Heart right ventricle (tissue), 16 donors: ENCODE data around the gene ZNF516. TPM values are rescaled to one million over a fixed set of nuclear protein-coding genes. Genes with fewer than 3 reads are reported as not detected.

Experiments used
- ATAC-seq, 8 donors: fragments of 200-7000 bp; cut with Tn5 transposase; one replicate each; pipeline ENCODE4 v1.9.1; 2020; ENCODE audit warnings: mild to moderate bottlenecking in 8 of 8, moderate library complexity in 8 of 8, moderate number of reproducible peaks in 1 of 8
- DNase-seq, 2 donors: peaks; one replicate each; pipeline ENCODE4 v3.0.0-alpha.2; 2020
- H3K27ac ChIP-seq, 10 donors: fragments of 200-600 bp; sonication (generic) in 2 of 10; one replicate each; pipeline versions ENCODE4 v1.5.0 to v1.8.0; 2020 to 2022; ENCODE audit warnings: mild to moderate bottlenecking in 3 of 10
- H3K27me3 ChIP-seq, 7 donors: fragments of 200-600 bp; one replicate each; pipeline ENCODE4 v1.8.0; 2021 to 2022; ENCODE audit warnings: mild to moderate bottlenecking in 2 of 7
- H3K36me3 ChIP-seq, 9 donors: fragments of 200-600 bp; sonication (generic) in 1 of 9; one replicate each; pipeline versions ENCODE4 v1.5.0 to v1.8.0; 2020 to 2022; ENCODE audit warnings: mild to moderate bottlenecking in 2 of 9
- H3K4me1 ChIP-seq, 9 donors: fragments of 200-600 bp; sonication (generic) in 1 of 9; one replicate each; pipeline versions ENCODE4 v1.5.0 to v1.8.0; 2020 to 2022; ENCODE audit warnings: mild to moderate bottlenecking in 4 of 9
- H3K4me3 ChIP-seq, 10 donors: fragments of 200-600 bp; sonication (generic) in 2 of 10; one replicate each; pipeline versions ENCODE4 v1.5.0 to v1.8.0; 2020 to 2022; ENCODE audit warnings: mild to moderate bottlenecking in 7 of 10, moderate library complexity in 2 of 10
- H3K9me3 ChIP-seq, 11 donors: fragments of 200-600 bp in 10 of 11; sonication (generic) in 2 of 11; one replicate each; pipeline versions ENCODE4 v1.5.0 to v1.8.0; 2013 to 2022; ENCODE audit warnings: mild to moderate bottlenecking in 2 of 11, control low read depth in 1 of 11, moderate library complexity in 1 of 11
- CTCF ChIP-seq, 9 donors: fragments of 200-600 bp; sonication (generic) in 2 of 9; IDR thresholded peaks; one replicate each; pipeline versions ENCODE4 v1.5.0 to v1.8.0; 2021 to 2022; ENCODE audit warnings: antibody characterized with exemption in 9 of 9, mild to moderate bottlenecking in 5 of 9, moderate library complexity in 1 of 9
- WGBS, 2 donors: extraction: QIAGEN DNeasy Blood & Tissue Kit; methylation state at CpG; one replicate each; pipeline ENCODE4 v1.1.7; 2013; ENCODE audit warnings: inconsistent platforms in 1 of 2; 5-methylcytosine and 5-hydroxymethylcytosine counted together
- intact Hi-C, 10 donors: fragments of 100-400 bp; cut with DNase I; formaldehyde crosslinking; loops; one replicate each; pipeline versions ENCODE4 v1.11.1 to v1.14.2; 2022
- polyA plus RNA-seq, 2 donors: library from polyadenylated mRNA; stranded (reverse); fragments of 200-250 nt; gene quantifications; one replicate each; pipeline ENCODE4 v1.2.3, GENCODE V29; 2013
- total RNA-seq, 10 donors: library from RNA; stranded (reverse); fragmentation: NEBNext Ultra II Directional in 3 of 10; extraction: Animal tissue kit (Norgen Biotek cat#: 25700) in 3 of 10; gene quantifications; one replicate each; pipeline versions ENCODE4 v1.2.1 to v1.2.4, GENCODE V29; 2021 to 2023
- donor health status: Arrhythmogenic right ventricular cardiomyopathy.
- donor health status: ischemic (EF 13 %, LVEDD 7.1; RV severe dilation, severe dysfunction).
- donor health status: healthy with polysubstance abuse.
- donor health status: DM: no; HTN: yes; CAD: no.
- donor health status: DM: no; HTN: no; CAD: no.
- donor health status: ischemic (EF 25% LVEDD 6.9; RV normal size, moderate dysfunction).
- donor health status: ischemic (EF 25% LVEDD 5.7; RV mildly dilated, moderate dysfunction).
- donor health status: healthy.
- donor health status: DM: yes; HTN: yes; CAD: no.
- donor health status: Ischemic cardiomyopathy.
- donor health status: ischemic (EF 35%, LVEDD 5.7; RV mildly dilated, moderate dysfunction).
- donor health status: nonischemic (EF 11% LVEDD 7.7; RV severe dilation, severe dysfunction).
- donor health status: DM: yes; HTN: yes; CAD: no.
- donor health status: PGD.
- donor health status: ischemic (EF 29% LVEDD 5.4; RV normal size, mild dysfunction).
- donor health status: nonischemic (EF 23%, LVEDD 6.1; RV moderate dilation, normal function).

ZNF516 gene
- total and polyA plus RNA-seq, 12 donors, result 2.6 to 24.8 (median 17.3) TPM

- intact Hi-C loops, result no loop called here
- ATAC-seq (no peak), DNase-seq (no peak)
- H3K36me3 ChIP-seq, result peaks cover 0 to 7% (median 0%) of the 10 kb centered on the region in 9 donors
- peaks cover 0 to 30% (median 21%) of the 10 kb centered on the region in 9 donors for H3K4me1 ChIP-seq
- H3K4me3 ChIP-seq, result no peak overlapping the region
- TF ChIP-seq CTCF (IDR thresholded peaks at IDR 0.05), result no peak
- H3K9me3 ChIP-seq, result peaks cover 0 to 8% (median 0%) of the 10 kb centered on the region in 11 donors
- 91 to 94% methylated on average over 13 of the region's 13 CpGs for WGBS, 2 donors
- no peak overlapping the region for H3K27ac ChIP-seq
- H3K27me3 ChIP-seq, result no peaks in the 10 kb centered on the region
These were observed 108.2 kb downstream of the ZNF516 start for GRCh38 chr18:76386886-76387285.

- no peak for ATAC-seq
- no peak for TF ChIP-seq CTCF (IDR thresholded peaks at IDR 0.05)
- intact Hi-C loops, result no loop called here
- Histone ChIP-seq H3K27ac (no peak overlapping the region), H3K27me3 (no peaks in the 10 kb centered on the region), H3K9me3 (peaks cover 0 to 8% (median 0%) of the 10 kb centered on the region in 11 donors), H3K36me3 (peaks cover 0 to 7% (median 0%) of the 10 kb centered on the region in 9 donors), H3K4me3 (no peak overlapping the region), H3K4me1 (peaks cover 0 to 30% (median 21%) of the 10 kb centered on the region in 9 donors)
- WGBS, 2 donors, result 87 to 91% methylated on average over 7 of the region's 7 CpGs
- no peak for DNase-seq
These were observed 109.0 kb downstream of the ZNF516 start for GRCh38 chr18:76386071-76386470.

- Histone ChIP-seq H3K4me1 (peaks cover 0 to 26% (median 20%) of the 10 kb centered on the region in 9 donors), H3K36me3 (peaks cover 0 to 7% (median 0%) of the 10 kb centered on the region in 9 donors), H3K4me3 (no peak overlapping the region), H3K9me3 (peaks cover 0 to 8% (median 0%) of the 10 kb centered on the region in 11 donors), H3K27me3 (no peaks in the 10 kb centered on the region), H3K27ac (no peak overlapping the region)
- ATAC-seq (no peak), DNase-seq (no peak)
- TF ChIP-seq CTCF (IDR thresholded peaks at IDR 0.05), result no peak
- intact Hi-C loops, result no loop called here
- 90 to 95% methylated on average over 10 of the region's 10 CpGs for WGBS, 2 donors
These were observed 109.4 kb downstream of the ZNF516 start for GRCh38 chr18:76385681-76385975.

- ATAC-seq, result no peak
These were observed 110.0 kb downstream of the ZNF516 start for GRCh38 chr18:76384861-76385680.

More at GRCh38 chr18:76384861-76385680, 110.0 kb downstream of the ZNF516 start:
- peaks cover 0 to 20% (median 15%) of the 10 kb centered on the region in 9 donors for H3K4me1 ChIP-seq
- H3K4me3 ChIP-seq, result no peak overlapping the region
- no peak for DNase-seq
- peaks cover 0 to 8% (median 0%) of the 10 kb centered on the region in 11 donors for H3K9me3 ChIP-seq
- no peak overlapping the region for H3K27ac ChIP-seq
- 95 to 96% methylated on average over 35 of the region's 35 CpGs for WGBS, 2 donors
- H3K27me3 ChIP-seq, result no peaks in the 10 kb centered on the region
- peaks cover 0 to 12% (median 0%) of the 10 kb centered on the region in 9 donors for H3K36me3 ChIP-seq
- intact Hi-C loops, result no loop called here
- TF ChIP-seq CTCF (IDR thresholded peaks at IDR 0.05), result no peak
